Neural progenitor cell (in vitro differentiated cells): Measurements from ENCODE around the gene GAL3ST2. TPM values are rescaled to one million over a fixed set of nuclear protein-coding genes. Genes with fewer than 3 reads are reported as not detected.

ENCODE experiments used
- DNase-seq: peaks from one replicate; pipeline ENCODE4 v3.0.0-alpha.2; 2016; ENCODE audit warnings: low spot score
- H2AFZ ChIP-seq: fragments of 200-600 bp; sonication (generic); replicated peaks from 2 replicates; pipeline ENCODE4 v1.6.1; 2016; ENCODE audit warnings: antibody characterized with exemption
- H3F3A ChIP-seq: fragments of 200-600 bp; sonication (generic); 2 replicates; pipeline ENCODE4 v1.6.1; 2016; ENCODE audit warnings: antibody characterized with exemption, low read depth
- H3K27ac ChIP-seq: fragments of 200-600 bp; sonication (generic); 2 replicates; pipeline ENCODE4 v1.5.1; 2016; ENCODE audit warnings: mild to moderate bottlenecking
- H3K27me3 ChIP-seq: fragments of 200-600 bp; sonication (generic); 2 replicates; pipeline ENCODE4 v1.6.1; 2016; ENCODE audit warnings: mild to moderate bottlenecking, moderate library complexity
- H3K36me3 ChIP-seq: fragments of 200-600 bp; sonication (generic); 2 replicates; pipeline ENCODE4 v1.5.1; 2016
- H3K4me1 ChIP-seq: fragments of 200-600 bp; sonication (generic); 2 replicates; pipeline ENCODE4 v1.6.1; 2016; ENCODE audit warnings: mixed run types
- H3K4me2 ChIP-seq: fragments of 200-600 bp; sonication (generic); 2 replicates; pipeline ENCODE4 v1.6.1; 2016
- H3K4me3 ChIP-seq: fragments of 200-600 bp; sonication (generic); 2 replicates; pipeline ENCODE4 v1.5.1; 2016
- H3K79me2 ChIP-seq: fragments of 200-600 bp; sonication (generic); 2 replicates; pipeline ENCODE4 v1.6.1; 2016; ENCODE audit warnings: low read depth
- H3K9ac ChIP-seq: fragments of 200-600 bp; sonication (generic); 2 replicates; pipeline ENCODE4 v1.6.1; 2016
- H3K9me3 ChIP-seq: fragments of 200-600 bp; sonication (generic); 2 replicates; pipeline ENCODE4 v1.5.1; 2016; ENCODE audit warnings: low read depth
- H4K20me1 ChIP-seq: fragments of 200-600 bp; sonication (generic); 2 replicates; pipeline ENCODE4 v1.6.1; 2016; ENCODE audit warnings: low read depth
- H3K27ac Mint-ChIP-seq: 3 replicates; pipeline ENCODE4 v1.8.0; 2021; ENCODE audit warnings: mixed read lengths
- H3K27me3 Mint-ChIP-seq: 2 replicates; pipeline ENCODE4 v1.8.0; 2022; ENCODE audit warnings: low read depth, mild to moderate bottlenecking, inconsistent platforms, moderate library complexity, mixed read lengths; ENCODE audit not compliant: insufficient read depth
- H3K36me3 Mint-ChIP-seq: 3 replicates; pipeline ENCODE4 v1.8.0; 2021; ENCODE audit warnings: mixed read lengths
- H3K4me1 Mint-ChIP-seq: 3 replicates; pipeline ENCODE4 v1.8.0; 2021; ENCODE audit warnings: mixed read lengths
- H3K4me3 Mint-ChIP-seq: 3 replicates; pipeline ENCODE4 v1.8.0; 2021; ENCODE audit warnings: mild to moderate bottlenecking, moderate library complexity, mixed read lengths
- H3K9me3 Mint-ChIP-seq: 3 replicates; pipeline ENCODE4 v1.8.0; 2020; ENCODE audit warnings: mixed read lengths
- CTCF ChIP-seq: fragments of 200-600 bp; sonication (generic); IDR thresholded peaks from 2 replicates; pipeline ENCODE4 v1.5.1; 2017; ENCODE audit warnings: antibody characterized with exemption, mild to moderate bottlenecking
- EZH2 ChIP-seq: fragments of 200-600 bp; sonication (generic); IDR thresholded peaks from 2 replicates; pipeline ENCODE4 v1.6.1; 2017; ENCODE audit warnings: antibody characterized with exemption, mild to moderate bottlenecking, moderate library complexity
- EZH2phosphoT487 ChIP-seq: fragments of 200-600 bp; sonication (generic); IDR thresholded peaks from 2 replicates; pipeline ENCODE4 v1.6.1; 2017; ENCODE audit warnings: antibody characterized with exemption
- total RNA-seq: library from RNA; depleted of rRNA; stranded (reverse); fragments of >200 nt; gene quantifications from 2 replicates; pipeline ENCODE4 v1.2.3, GENCODE V29; 2015; ENCODE audit warnings: low replicate concordance

Gene GAL3ST2
- total RNA-seq, 1 donor from 2014 or later = not detected

GRCh38 chr2:241748468-241749256 lies 28.0 kb upstream of the GAL3ST2 start:
- Histone ChIP-seq H2AFZ (no peak overlapping the region), H3K79me2 (no peaks in the 10 kb centered on the region), H4K20me1 (no peaks in the 10 kb centered on the region), H3K9me3 (no peaks in the 10 kb centered on the region), H3F3A (no peaks in the 10 kb centered on the region), H3K27ac (no peak overlapping the region), H3K4me3 (no peak overlapping the region), H3K4me2 (no peak overlapping the region), H3K9ac (no peak overlapping the region), H3K4me1 (no peaks in the 10 kb centered on the region), H3K27me3 (no peaks in the 10 kb centered on the region), H3K36me3 (no peaks in the 10 kb centered on the region)
- Mint-ChIP-seq H3K4me3 (peak overlapping the region; percentile 41), H3K27ac (no peak overlapping the region), H3K9me3 (peaks cover 11% of the 10 kb centered on the region), H3K4me1 (no peaks in the 10 kb centered on the region), H3K27me3 (peaks cover 2% of the 10 kb centered on the region), H3K36me3 (peaks cover 37% of the 10 kb centered on the region)
- no peak for DNase-seq
- TF ChIP-seq EZH2 (no peak), EZH2phosphoT487 (no peak), CTCF (no peak)

DNA sequence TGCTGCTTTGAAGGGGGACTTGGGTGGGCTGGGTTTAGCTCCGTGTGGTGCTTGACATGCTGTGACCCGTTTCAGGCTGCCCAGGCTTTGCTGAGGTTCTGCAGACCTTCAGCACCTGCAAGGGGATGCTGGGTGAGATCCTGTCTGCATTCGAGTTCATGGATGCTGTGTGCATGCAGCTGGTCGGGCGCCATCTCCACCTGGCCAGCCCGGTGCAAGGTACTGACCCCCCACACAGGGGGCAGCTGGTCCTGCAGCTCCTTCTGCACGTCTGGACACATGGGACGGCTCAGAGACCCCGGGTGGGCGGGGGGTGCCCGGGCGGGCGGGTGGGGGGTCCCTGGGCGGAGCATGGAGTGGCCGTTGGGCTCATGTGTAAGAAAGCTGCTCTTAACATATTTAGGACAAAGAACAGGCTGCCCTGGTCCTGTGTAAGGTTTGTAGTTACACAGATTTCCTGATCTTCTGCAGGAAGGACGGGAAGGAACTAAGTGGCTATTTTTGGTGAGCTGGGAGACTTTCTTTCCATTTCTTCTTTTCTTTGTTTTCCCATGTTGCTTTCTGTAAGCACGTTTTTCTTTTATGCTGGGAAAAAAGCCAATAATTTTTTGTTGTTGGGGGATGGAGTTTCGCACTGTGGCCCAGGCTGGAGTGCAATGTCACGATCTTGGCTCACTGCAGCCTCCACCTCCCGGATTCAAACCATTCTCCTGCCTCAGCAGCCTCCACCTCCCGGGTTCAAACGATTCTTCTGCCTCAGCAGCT lies 26.4 kb upstream of the GAL3ST2 start:
- Histone ChIP-seq H3K79me2 (no peaks in the 10 kb centered on the region), H3K27me3 (no peaks in the 10 kb centered on the region), H3K4me3 (no peak overlapping the region), H3K36me3 (no peaks in the 10 kb centered on the region), H3F3A (no peaks in the 10 kb centered on the region), H3K9me3 (no peaks in the 10 kb centered on the region), H3K9ac (no peak overlapping the region), H2AFZ (no peak overlapping the region), H3K4me1 (no peaks in the 10 kb centered on the region), H3K4me2 (no peak overlapping the region), H3K27ac (no peak overlapping the region), H4K20me1 (no peaks in the 10 kb centered on the region)
- Mint-ChIP-seq H3K27me3 (peaks cover 2% of the 10 kb centered on the region), H3K9me3 (peaks cover 11% of the 10 kb centered on the region), H3K36me3 (peaks cover 30% of the 10 kb centered on the region), H3K27ac (no peak overlapping the region), H3K4me1 (no peaks in the 10 kb centered on the region), H3K4me3 (no peak overlapping the region)
- DNase-seq = no peak
- no peak for TF ChIP-seq CTCF
- TF ChIP-seq EZH2 = no peak
- TF ChIP-seq EZH2phosphoT487 = no peak

DNA sequence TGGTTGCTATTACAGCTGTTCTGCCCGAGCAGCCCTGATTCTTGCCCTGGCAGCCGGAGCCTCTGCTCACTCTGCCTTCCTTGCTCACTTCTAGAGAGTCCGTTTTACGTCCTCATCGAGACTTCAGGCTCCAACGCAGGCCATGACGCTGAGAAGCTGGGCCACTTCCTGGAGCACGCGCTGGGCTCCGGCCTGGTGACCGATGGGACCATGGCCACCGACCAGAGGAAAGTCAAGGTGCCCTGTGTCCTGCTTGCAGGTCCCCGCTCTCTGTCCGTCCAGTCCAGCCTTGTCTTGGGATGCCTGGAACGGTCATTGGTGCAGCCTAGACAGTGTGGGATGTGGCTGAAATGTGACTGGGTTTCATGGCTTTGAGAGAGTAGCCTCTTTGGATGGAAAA lies 25.5 kb upstream of the GAL3ST2 start:
- Histone ChIP-seq H3K4me2 (no peak overlapping the region), H3F3A (no peaks in the 10 kb centered on the region), H3K9ac (no peak overlapping the region), H4K20me1 (no peaks in the 10 kb centered on the region), H3K4me1 (no peaks in the 10 kb centered on the region), H3K9me3 (no peaks in the 10 kb centered on the region), H2AFZ (no peak overlapping the region), H3K36me3 (no peaks in the 10 kb centered on the region), H3K79me2 (no peaks in the 10 kb centered on the region), H3K4me3 (no peak overlapping the region), H3K27ac (no peak overlapping the region), H3K27me3 (no peaks in the 10 kb centered on the region)
- Mint-ChIP-seq H3K36me3 (peaks cover 22% of the 10 kb centered on the region), H3K27me3 (peaks cover 2% of the 10 kb centered on the region), H3K4me3 (no peak overlapping the region), H3K4me1 (no peaks in the 10 kb centered on the region), H3K27ac (no peak overlapping the region), H3K9me3 (peaks cover 3% of the 10 kb centered on the region)
- TF ChIP-seq EZH2phosphoT487 = no peak
- no peak for TF ChIP-seq EZH2
- TF ChIP-seq CTCF = no peak
- no peak for DNase-seq
